HG02870 (cell line): ENCODE results near the gene PSMB10.

Experiments used
- ATAC-seq: cut with Tn5 transposase; IDR thresholded peaks from one replicate; pipeline ENCODE4 v1.9.1; 2021; ENCODE audit warnings: mild to moderate bottlenecking, moderate library complexity; ENCODE audit not compliant: unreplicated experiment

PSMB10 gene

DNA sequence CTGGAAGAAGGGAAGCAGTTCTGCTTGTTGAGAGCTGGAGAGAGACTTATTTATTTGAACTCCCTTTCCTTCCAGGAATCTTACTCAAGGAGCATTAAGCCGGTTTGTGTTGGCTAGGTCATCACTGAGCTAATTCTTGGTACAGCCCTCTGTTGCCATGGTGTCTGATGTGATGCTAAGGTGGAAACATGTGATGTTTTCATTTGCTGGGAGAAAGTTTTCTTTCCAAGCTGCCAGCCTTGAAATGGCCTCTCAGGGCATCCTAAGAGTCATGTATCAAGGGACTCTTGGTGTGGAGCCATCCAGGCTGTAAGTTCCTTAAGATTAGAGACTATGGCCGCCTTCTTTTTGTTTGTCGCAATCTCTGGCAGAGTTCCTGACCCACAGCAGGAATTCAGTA, 39.4 kb downstream of the PSMB10 start:
- ATAC-seq: no peak

DNA sequence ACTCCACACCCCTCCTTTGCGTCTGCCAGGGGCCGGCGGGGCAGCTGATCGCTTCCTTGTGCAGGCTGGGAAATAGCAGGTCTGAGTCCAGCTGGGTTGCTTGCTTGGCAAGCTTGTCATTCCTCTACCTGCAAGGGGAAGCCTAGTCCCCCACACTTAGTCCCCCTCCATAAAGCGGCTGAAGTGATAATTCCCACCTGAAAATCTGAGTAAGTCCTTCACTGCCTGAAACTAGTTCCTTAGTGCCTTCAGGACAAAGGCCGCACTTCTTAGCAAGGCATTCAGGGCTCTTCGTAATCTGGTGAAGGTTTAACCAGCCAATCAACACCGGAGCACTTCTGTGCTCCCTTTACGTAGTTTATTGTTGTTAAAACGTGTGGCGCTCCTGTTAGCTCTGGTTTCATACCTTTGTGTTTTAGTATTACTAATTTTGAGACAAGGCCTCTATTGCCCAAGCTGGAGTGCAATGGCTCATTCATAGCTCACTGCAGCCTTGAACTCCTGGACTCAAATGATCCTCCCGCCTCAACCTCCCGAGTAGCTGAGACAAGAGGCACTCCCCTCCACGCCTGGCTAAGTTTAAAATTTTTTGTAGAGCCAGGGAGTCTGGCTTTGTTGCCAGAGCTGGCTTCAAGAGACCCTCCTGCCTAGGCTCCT, 42.8 kb downstream of the PSMB10 start:
- no peak for ATAC-seq

DNA sequence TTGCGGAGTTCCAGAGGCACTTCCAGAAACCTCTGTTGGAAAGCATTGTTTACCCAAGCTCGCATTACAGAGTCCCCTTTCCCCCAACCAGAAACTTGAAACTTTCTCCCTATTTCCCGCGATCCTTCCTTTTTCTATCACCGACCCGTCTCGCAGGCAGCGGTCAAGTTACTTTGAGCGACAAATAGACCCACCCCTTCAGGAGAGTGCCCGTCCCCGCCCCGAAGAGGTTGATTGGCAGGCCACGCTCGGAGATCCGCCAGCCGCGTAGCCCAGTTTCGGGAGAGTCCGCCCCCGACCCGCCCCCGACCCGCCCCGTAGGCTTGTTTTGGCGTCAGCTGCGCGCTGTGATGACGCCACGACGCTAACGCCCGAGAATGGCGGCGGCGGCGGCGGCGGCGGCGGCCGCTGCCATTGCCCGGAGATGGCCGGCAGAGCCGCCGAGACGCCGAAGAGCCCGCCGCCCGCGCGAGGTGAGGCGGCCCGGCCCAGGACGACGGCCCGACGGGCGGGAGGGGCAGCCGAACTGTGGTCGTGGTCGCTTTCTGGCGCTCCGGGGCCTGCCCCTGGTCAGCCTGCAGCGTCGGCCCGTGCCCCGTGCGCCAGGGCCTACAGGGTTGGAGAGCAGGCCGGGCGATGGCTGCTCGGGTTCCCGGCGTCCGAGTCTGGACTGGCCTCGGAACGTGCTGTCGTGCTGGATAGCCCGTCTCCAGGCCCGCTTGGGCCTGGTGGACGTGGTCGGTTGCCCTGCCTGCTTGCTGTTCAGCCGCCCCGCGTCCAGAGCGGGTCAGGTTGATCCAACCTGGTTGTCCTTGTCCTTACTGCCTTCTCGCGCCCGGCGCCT, 43.5 kb downstream of the PSMB10 start, which contains the start of gene PSKH1:
Gene PSKH1, plus strand, starts transcription at position 356 of the 844 bp plus-strand sequence. CDS start 15,496 bp downstream, outside the sequence.
- ATAC-seq: peak; percentile 94

DNA sequence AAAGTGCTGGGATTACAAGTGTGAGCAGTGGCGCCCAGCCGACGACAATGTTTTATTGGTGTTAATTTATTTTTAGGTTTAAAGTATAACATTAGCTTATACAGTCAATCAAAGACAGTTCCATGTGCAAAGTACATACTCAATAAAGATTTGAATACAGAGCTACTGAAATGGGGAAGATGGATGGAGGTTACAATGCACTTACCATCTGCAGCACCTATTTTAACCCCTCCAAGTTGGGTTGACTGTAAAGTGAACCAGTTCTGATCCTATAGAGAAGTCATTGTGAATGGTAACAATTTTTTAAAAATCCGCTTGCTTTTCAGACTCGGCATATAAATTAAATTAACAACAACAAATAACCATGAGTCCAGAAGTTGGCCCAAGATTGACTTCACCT, 44.3 kb downstream of the PSMB10 start:
- no peak for ATAC-seq

DNA sequence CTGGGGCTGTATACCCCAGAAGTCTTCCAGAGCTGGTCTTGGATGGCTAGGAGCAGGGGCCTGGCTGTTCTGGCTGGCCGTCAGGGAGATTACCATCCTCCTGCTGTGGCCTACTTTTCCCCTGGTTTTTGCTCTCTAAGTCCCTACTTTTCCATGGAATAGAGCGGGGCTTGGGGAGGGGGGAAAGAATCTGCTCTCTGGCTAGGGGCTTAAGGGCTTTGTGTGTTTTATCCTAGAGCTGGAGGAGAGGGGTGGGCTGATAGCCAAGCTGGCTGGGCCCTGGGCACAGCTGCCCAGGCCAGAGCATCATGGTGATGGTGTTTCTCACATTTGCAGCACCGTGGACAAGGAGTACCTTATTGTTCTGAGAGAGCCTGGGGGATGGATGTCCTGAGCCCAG, 48.3 kb downstream of the PSMB10 start:
- no peak for ATAC-seq

DNA sequence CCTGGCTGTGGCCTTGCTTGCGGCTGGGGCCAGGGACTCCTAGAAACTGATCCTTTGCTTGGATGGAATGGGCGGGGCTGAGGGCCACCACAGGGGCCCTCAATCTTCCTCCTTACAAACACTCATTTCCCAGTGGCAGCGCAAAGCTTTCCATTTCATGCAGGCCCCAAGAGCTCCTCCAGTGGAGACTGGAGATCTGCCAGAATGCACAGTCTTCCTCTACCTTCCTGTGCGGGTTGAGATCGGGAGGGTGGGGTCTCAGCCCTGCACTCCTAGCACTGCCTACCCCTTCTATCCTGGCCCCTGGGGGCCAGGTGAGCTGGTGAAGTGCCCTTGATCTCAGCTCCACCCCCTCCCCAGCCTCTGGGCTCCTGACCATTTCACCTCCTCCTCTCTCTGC, 50.3 kb downstream of the PSMB10 start:
- no peak for ATAC-seq

DNA sequence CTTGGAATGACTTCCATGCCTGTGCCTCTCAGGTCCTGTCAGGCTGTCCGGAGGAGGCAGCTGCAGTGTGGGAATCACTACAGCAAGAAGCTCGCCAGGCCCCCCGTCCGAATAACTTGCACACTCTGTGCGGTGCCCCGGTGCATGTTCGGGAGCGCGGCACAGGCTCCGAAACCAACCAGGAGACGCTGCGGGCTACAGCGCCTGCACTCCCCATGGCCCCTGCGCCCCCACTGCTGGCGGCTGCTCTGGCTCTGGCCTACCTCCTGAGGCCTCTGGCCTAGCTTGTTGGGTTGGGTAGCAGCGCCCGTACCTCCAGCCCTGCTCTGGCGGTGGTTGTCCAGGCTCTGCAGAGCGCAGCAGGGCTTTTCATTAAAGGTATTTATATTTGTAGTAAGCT, 50.7 kb downstream of the PSMB10 start:
- ATAC-seq: no peak

DNA sequence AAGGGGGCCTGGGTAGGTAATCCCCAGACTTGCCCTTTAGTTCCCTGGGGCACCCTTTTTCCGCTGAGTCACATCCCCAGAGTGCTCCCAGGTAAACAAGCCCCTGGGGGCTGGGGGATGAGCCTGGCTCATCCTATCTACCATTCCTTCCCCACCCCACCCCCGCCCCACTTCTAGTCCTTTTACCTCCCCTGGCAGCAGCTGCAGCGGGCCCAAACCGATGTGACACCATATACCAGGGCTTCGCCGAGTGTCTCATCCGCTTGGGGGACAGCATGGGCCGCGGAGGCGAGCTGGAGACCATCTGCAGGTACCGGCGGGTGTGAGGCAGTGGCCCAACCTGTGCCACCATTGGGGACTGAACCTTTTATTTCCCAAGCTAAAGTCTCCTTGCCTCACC, 51.1 kb downstream of the PSMB10 start:
- no peak for ATAC-seq

DNA sequence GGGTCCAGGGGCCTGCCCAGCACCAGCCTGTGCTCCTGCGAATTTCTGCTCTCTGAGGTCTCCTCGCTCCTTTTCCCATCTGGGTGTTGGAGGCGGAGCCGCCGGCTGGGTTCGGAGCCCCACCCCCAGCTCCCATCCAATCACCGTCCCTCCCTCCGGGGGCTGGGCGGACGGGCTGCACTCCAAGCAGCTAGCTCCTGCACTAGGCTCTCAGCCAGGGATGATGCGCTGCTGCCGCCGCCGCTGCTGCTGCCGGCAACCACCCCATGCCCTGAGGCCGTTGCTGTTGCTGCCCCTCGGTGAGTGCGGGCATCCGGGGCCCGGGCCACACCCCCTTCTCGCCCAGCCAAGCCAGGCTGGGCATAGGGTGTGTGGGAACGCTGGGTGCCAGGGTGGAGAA, 52.0 kb downstream of the PSMB10 start, which contains the start of gene NRN1L:
Gene NRN1L, plus strand, starts transcription at position 202 of the 400 bp plus-strand sequence. Its CDS starts 19 bp downstream, at position 221.
- no peak for ATAC-seq
